Keratinocyte (primary cell): Measurements from ENCODE around the gene CFAP58. TPM values are rescaled to one million over a fixed set of nuclear protein-coding genes. Genes with fewer than 3 reads are reported as not detected.

Source experiments
- DNase-seq: peaks from one replicate; pipeline ENCODE4 v3.0.0-alpha.2; 2011; ENCODE audit warnings: low read depth, missing footprints, low spot score
- FAIRE-seq: peaks from 2 replicates; lab custom pipeline; 2011; peaks lifted over from hg19 to GRCh38; lab: Jason Lieb, UNC
- H2AFZ ChIP-seq: 2 replicates; pipeline ENCODE4 v1.6.0; 2012; ENCODE audit warnings: low read length, control low read depth, inconsistent platforms; ENCODE audit not compliant: control insufficient read depth
- H3K27ac ChIP-seq: 2 replicates; pipeline ENCODE4 v1.5.1; 2011; ENCODE audit warnings: low read length; ENCODE audit not compliant: control insufficient read depth, insufficient read depth
- H3K27me3 ChIP-seq: 3 replicates; pipeline ENCODE4 v1.6.0; 2011; ENCODE audit warnings: low read length; ENCODE audit not compliant: control insufficient read depth, insufficient read depth; ENCODE audit errors: extremely low read depth
- H3K36me3 ChIP-seq, 2 experiments: 2 replicates in 1 of 2; 3 replicates in 1 of 2; pipeline ENCODE4 v1.5.1; 2011; ENCODE audit warnings: low read length in 2 of 2, mild to moderate bottlenecking in 1 of 2; ENCODE audit not compliant: control insufficient read depth in 2 of 2, insufficient read depth in 2 of 2; ENCODE audit errors: extremely low read depth in 1 of 2
- H3K4me1 ChIP-seq: 3 replicates; pipeline ENCODE4 v1.5.1; 2011; ENCODE audit warnings: low read length; ENCODE audit not compliant: control insufficient read depth, insufficient read depth; ENCODE audit errors: extremely low read depth
- H3K4me2 ChIP-seq: 3 replicates; pipeline ENCODE4 v1.6.0; 2011; ENCODE audit warnings: low read depth, low read length; ENCODE audit not compliant: control insufficient read depth, insufficient read depth; ENCODE audit errors: extremely low read depth
- H3K4me3 ChIP-seq, 3 experiments: fragments of 200-600 bp in 1 of 3; sonication (generic) in 1 of 3; 2 replicates in 2 of 3; 3 replicates in 1 of 3; pipeline ENCODE4 v1.5.1; 2011 to 2016; ENCODE audit warnings: low read length in 3 of 3, mild to moderate bottlenecking in 3 of 3, control low read depth in 2 of 3, inconsistent platforms in 1 of 3, low read depth in 1 of 3, mixed read lengths in 1 of 3, mixed run types in 1 of 3, moderate library complexity in 1 of 3; ENCODE audit not compliant: control insufficient read depth in 2 of 3, insufficient read depth in 2 of 3; ENCODE audit errors: extremely low read depth in 1 of 3
- H3K79me2 ChIP-seq: 2 replicates; pipeline ENCODE4 v1.6.0; 2012; ENCODE audit warnings: low read length; ENCODE audit not compliant: control insufficient read depth, insufficient read depth
- H3K9ac ChIP-seq: 3 replicates; pipeline ENCODE4 v1.6.0; 2011; ENCODE audit warnings: low read length; ENCODE audit not compliant: control insufficient read depth, insufficient read depth; ENCODE audit errors: extremely low read depth
- H3K9me1 ChIP-seq: 3 replicates; pipeline ENCODE4 v1.6.0; 2011; ENCODE audit warnings: low read length; ENCODE audit not compliant: control insufficient read depth, insufficient read depth; ENCODE audit errors: extremely low read depth
- H3K9me3 ChIP-seq: 2 replicates; pipeline ENCODE4 v1.5.1; 2012; ENCODE audit warnings: low read depth, low read length; ENCODE audit not compliant: control insufficient read depth
- H4K20me1 ChIP-seq: 3 replicates; pipeline ENCODE4 v1.6.0; 2011; ENCODE audit warnings: low read length; ENCODE audit not compliant: control insufficient read depth, insufficient read depth; ENCODE audit errors: extremely low read depth
- CTCF ChIP-seq, 3 experiments: IDR thresholded peaks in 1 of 3; conservative IDR thresholded peaks in 1 of 3; optimal IDR thresholded peaks in 1 of 3; 2 replicates in 2 of 3; 3 replicates in 1 of 3; pipeline versions ENCODE3 to v1.5.1; 2011; ENCODE audit warnings: low read length in 3 of 3, mild to moderate bottlenecking in 3 of 3, moderate library complexity in 2 of 3, control low read depth in 1 of 3, inconsistent platforms in 1 of 3; ENCODE audit not compliant: insufficient read depth in 2 of 3; ENCODE audit errors: extremely low read depth in 1 of 3
- EZH2 ChIP-seq: IDR thresholded peaks from one replicate; pipeline ENCODE4 v1.6.1; 2012; ENCODE audit warnings: inconsistent platforms, mild to moderate bottlenecking, low read length, moderate library complexity
- dilution Hi-C: fragments of 300-500 bp; cut with MboI; formaldehyde crosslinking; loops from one replicate; pipeline ENCODE4 v1.7.0; 2020; ENCODE audit warnings: low sequenced_read_pairs; ENCODE audit not compliant: extremely low pct_ligation_motif_present
- polyA plus RNA-seq, 5 experiments: library from polyadenylated mRNA; depleted of rRNA in 3 of 5; stranded (reverse) in 3 of 5; stranded (forward) in 1 of 5; unstranded in 1 of 5; fragments of >200 nt; gene quantifications; 1 replicate in 1 of 5; 2 replicates in 3 of 5; 3 replicates in 1 of 5; pipeline versions ENCODE4 v1.2.1 to v1.2.3, GENCODE V29; 2011 to 2012; ENCODE audit warnings: missing spikeins in 2 of 5, low read depth in 1 of 5, low replicate concordance in 1 of 5

The CFAP58 gene
- polyA plus RNA-seq, 1 donor (not counting 4 experiments of a cell fraction or from before 2014, with no cell fraction given), result 2.3 TPM

GRCh38 chr10:104321725-104322415 is 31.8 kb upstream of the CFAP58 start:
- Histone ChIP-seq H4K20me1 (peaks cover 4% of the 10 kb centered on the region), H3K9ac (peak overlapping the region; percentile 68), H3K27me3 (no peaks in the 10 kb centered on the region), H2AFZ (no peak overlapping the region), H3K79me2 (peaks cover 84% of the 10 kb centered on the region), H3K4me3 (peak overlapping the region in 1 of 3 experiments; percentile 29), H3K9me1 (peaks cover 3% of the 10 kb centered on the region), H3K4me1 (peaks cover 75% of the 10 kb centered on the region), H3K36me3 (peaks cover 1 to 21% of the 10 kb centered on the region in 2 experiments), H3K9me3 (no peaks in the 10 kb centered on the region), H3K27ac (peak overlapping the region; percentile 87), H3K4me2 (peak overlapping the region; percentile 43)
- dilution Hi-C loops, result no loop called here
- FAIRE-seq (peak; percentile 78), DNase-seq (no peak)
- TF ChIP-seq EZH2 (no peak), CTCF (optimal IDR thresholded peaks at IDR 0.05 in 1 of 3, IDR thresholded peaks at IDR 0.05 in 1 of 3, conservative IDR thresholded peaks at IDR 0.05 in 1 of 3; ENCODE audit: extremely low read depth in 1 of 3, insufficient read depth in 2 of 3, low read length in 3 of 3) (peak in 1 of 3 experiments; percentile 1)

- DNase-seq (no peak), FAIRE-seq (no peak)
- dilution Hi-C loops, result no loop called here
- Histone ChIP-seq H3K4me2 (peak overlapping the region; percentile 43), H3K9ac (peak overlapping the region; percentile 68), H3K4me1 (peaks cover 72% of the 10 kb centered on the region), H4K20me1 (peaks cover 4% of the 10 kb centered on the region), H3K27ac (peak overlapping the region; percentile 87), H3K27me3 (no peaks in the 10 kb centered on the region), H3K9me3 (no peaks in the 10 kb centered on the region), H3K79me2 (peaks cover 85% of the 10 kb centered on the region), H3K9me1 (peaks cover 3% of the 10 kb centered on the region), H2AFZ (no peak overlapping the region), H3K4me3 (peak overlapping the region in 1 of 3 experiments; percentile 29), H3K36me3 (peaks cover 1 to 21% of the 10 kb centered on the region in 2 experiments)
- TF ChIP-seq EZH2 (no peak), CTCF (optimal IDR thresholded peaks at IDR 0.05 in 1 of 3, IDR thresholded peaks at IDR 0.05 in 1 of 3, conservative IDR thresholded peaks at IDR 0.05 in 1 of 3; ENCODE audit: extremely low read depth in 1 of 3, insufficient read depth in 2 of 3, low read length in 3 of 3) (no peak)
Observed at GRCh38 chr10:104322416-104322782, 31.2 kb upstream of the CFAP58 start.
